K562 (cell line): ENCODE measurements around the gene LSM12. TPM values are rescaled to one million over a fixed set of nuclear protein-coding genes. Genes with fewer than 3 reads are reported as not detected.

ENCODE experiments used
- ARHGAP35 ChIP-seq: fragments of 450-650 bp; IDR thresholded peaks from 2 replicates; pipeline ENCODE4 v1.6.1; 2018; ENCODE audit not compliant: partially characterized antibody
- ASH1L ChIP-seq: fragments of 450-650 bp; IDR thresholded peaks from 2 replicates; pipeline ENCODE4 v1.6.1; 2018; ENCODE audit warnings: borderline replicate concordance, mild to moderate bottlenecking, low read depth; ENCODE audit not compliant: partially characterized antibody
- CAMTA2 ChIP-seq: fragments of 250-450 bp; sonication (Bioruptor Pico); conservative IDR thresholded peaks from 2 replicates; pipeline ENCODE4 v1.5.1; 2022
- CBX3 ChIP-seq, 2 experiments: IDR thresholded peaks; 1 replicate in 1 of 2; 2 replicates in 1 of 2; pipeline ENCODE4 v1.6.1; 2012; ENCODE audit warnings: inconsistent platforms in 2 of 2, low read length in 2 of 2, borderline replicate concordance in 1 of 2, control low read depth in 1 of 2
- IRF1 ChIP-seq: sonication (generic); formaldehyde crosslinking; IDR thresholded peaks from 2 replicates; pipeline ENCODE4 v1.8.0; 2022; ENCODE audit warnings: missing genetic modification reagents, mild to moderate bottlenecking, borderline replicate concordance
- L3MBTL2 ChIP-seq: fragments of 450-650 bp; IDR thresholded peaks from 2 replicates; pipeline ENCODE4 v1.6.1; 2016; ENCODE audit warnings: mild to moderate bottlenecking, moderate library complexity
- MAFG ChIP-seq: fragments of 450-650 bp; conservative IDR thresholded peaks from 2 replicates; pipeline ENCODE4 v1.6.1; 2016; ENCODE audit warnings: missing genetic modification characterization, missing compliant biosample characterization
- MAZ ChIP-seq, 2 experiments: fragments of 450-650 bp in 1 of 2; sonication (generic) in 1 of 2; formaldehyde crosslinking; IDR thresholded peaks in 1 of 2; conservative IDR thresholded peaks in 1 of 2; 2 replicates each; pipeline versions ENCODE4 v1.4.0 to v1.5.0; 2020; ENCODE audit warnings: mild to moderate bottlenecking in 1 of 2, missing genetic modification reagents in 1 of 2
- MLX ChIP-seq, 2 experiments: fragments of 450-650 bp in 1 of 2; sonication (generic) in 1 of 2; formaldehyde crosslinking; conservative IDR thresholded peaks; 2 replicates each; pipeline versions ENCODE4 v1.4.0 to v1.8.1; 2020 to 2022; ENCODE audit warnings: mild to moderate bottlenecking in 1 of 2, missing genetic modification reagents in 1 of 2
- NR2C1 ChIP-seq, 2 experiments: fragments of 450-650 bp; IDR thresholded peaks; 2 replicates each; pipeline ENCODE4 v1.6.1; 2017; ENCODE audit warnings: mild to moderate bottlenecking in 2 of 2, antibody characterized with exemption in 1 of 2, inconsistent platforms in 1 of 2, missing compliant biosample characterization in 1 of 2, missing genetic modification characterization in 1 of 2
- PRDM10 ChIP-seq: fragments of 450-650 bp; IDR thresholded peaks from 2 replicates; pipeline ENCODE4 v1.6.1; 2018; ENCODE audit not compliant: partially characterized antibody
- ZBTB11 ChIP-seq, 3 experiments: fragments of 200-800 bp in 1 of 3; fragments of 250-450 bp in 1 of 3; fragments of 450-650 bp in 1 of 3; sonication (Bioruptor Pico) in 1 of 3; sonication (Bioruptor generic) in 1 of 3; formaldehyde crosslinking in 1 of 3; IDR thresholded peaks; 2 replicates each; pipeline versions ENCODE4 v1.6.1 to v1.8.0; 2016 to 2022; ENCODE audit warnings: mild to moderate bottlenecking in 2 of 3, missing genetic modification characterization in 2 of 3, missing compliant biosample characterization in 1 of 3, moderate library complexity in 1 of 3
- ZNF584 ChIP-seq: fragments of 200-800 bp; sonication (Bioruptor generic); IDR thresholded peaks from 2 replicates; pipeline ENCODE4 v1.6.1; 2016; ENCODE audit warnings: low read depth, mild to moderate bottlenecking, missing genetic modification characterization, missing compliant biosample characterization
- ZNF668 ChIP-seq: fragments of 250-450 bp; sonication (Bioruptor Pico); IDR thresholded peaks from 2 replicates; pipeline ENCODE4 v1.8.0; 2022; ENCODE audit warnings: mild to moderate bottlenecking, inconsistent platforms
- ZNF766 ChIP-seq: fragments of 200-800 bp; sonication (Bioruptor generic); conservative IDR thresholded peaks from 2 replicates; pipeline ENCODE4 v1.6.1; 2016; ENCODE audit warnings: missing genetic modification characterization, missing compliant biosample characterization
- polyA plus RNA-seq, 8 experiments: library from polyadenylated mRNA; depleted of rRNA in 4 of 8; stranded (reverse) in 5 of 8; unstranded in 3 of 8; fragments of >200 nt; fragmentation: Nextera tagmentation in 2 of 8; fragmentation: Illumina TruSeq in 1 of 8; extraction: Ambion mirVana in 2 of 8; extraction: Trizol in 1 of 8; gene quantifications; 2 replicates each; pipeline versions ENCODE4 v1.2.1 to v1.2.3, GENCODE V29; 2011 to 2014; ENCODE audit warnings: inconsistent platforms in 1 of 8, missing spikeins in 1 of 8
- total RNA-seq, 7 experiments: library from RNA; depleted of rRNA in 6 of 7; stranded (reverse); fragments of >200 nt in 6 of 7; fragmentation: Illumina TruSeq in 2 of 7; extraction: Trizol in 2 of 7; gene quantifications; 2 replicates each; pipeline versions ENCODE4 v1.2.1 to v1.2.3, GENCODE V29; 2011 to 2021; ENCODE audit warnings: low replicate concordance in 1 of 7

LSM12 gene
- total and polyA plus RNA-seq, 9 of the 15 experiments (the other 6 are each of a cell fraction or from before 2014, with no cell fraction given) = 53.0 to 258 (median 89.3) TPM

- TF ChIP-seq PRDM10 = peak; percentile 48
- peak; percentile 65 to 89; a peak in 3 of 4 replicates for TF ChIP-seq MAZ (CRISPR knock-in tag; conservative IDR thresholded peaks at IDR 0.05 in 1 of 2, IDR thresholded peaks at IDR 0.05 in 1 of 2)
- TF ChIP-seq ZNF766 = 0 out of 2 replicates have a peak, but pooled peaks have one; percentile 41
- no peak for TF ChIP-seq CAMTA2 (CRISPR knock-in tag)
- TF ChIP-seq CBX3 (IDR thresholded peaks at IDR 0.05; ENCODE audit: borderline replicate concordance in 1 of 2, low read length in 2 of 2) = peak in 1 of 2 experiments; percentile 93; a peak in 2 of 3 replicates
- no peak for TF ChIP-seq ZNF668
- no peak for TF ChIP-seq ARHGAP35
- no peak for TF ChIP-seq MLX (CRISPR knock-in tag; conservative IDR thresholded peaks at IDR 0.05)
- TF ChIP-seq IRF1 (CRISPR knock-in tag) = no peak
- no peak for TF ChIP-seq MAFG (tag)
- peak; percentile 94 for TF ChIP-seq L3MBTL2
- TF ChIP-seq ZBTB11 (CRISPR knock-in tag; IDR thresholded peaks at IDR 0.05) = peak in 2 of 3 experiments; percentile 73 to 97; a peak in 4 of 6 replicates
- TF ChIP-seq NR2C1 (IDR thresholded peaks at IDR 0.05) = peak; percentile 97
- peak; percentile 98 for TF ChIP-seq NR2C1 (tag; IDR thresholded peaks at IDR 0.05)
- TF ChIP-seq ASH1L = no peak
- TF ChIP-seq ZNF584 (CRISPR knock-in tag) = no peak; the same call in 1 of the 2 replicates
Measured at GRCh38 chr17:44070455-44071197, 4.2 kb upstream of the LSM12 start, which contains the start of gene G6PC3 (continued).
